HG03097 (cell line): ENCODE results near the gene FMN2.

Experiments
- ATAC-seq: cut with Tn5 transposase; IDR thresholded peaks from one replicate; pipeline ENCODE4 v1.9.1; 2021; ENCODE audit not compliant: unreplicated experiment, low FRiP score

Gene FMN2

GRCh38 chr1:240091614-240092300 lies at the start of gene FMN2:
FMN2 (plus strand) TSS chr1:240091883; CDS start chr1:240092110, 227 bp downstream.
- no peak for ATAC-seq

- no peak for ATAC-seq
Observed at GRCh38 chr1:240044620-240045019, 47.1 kb upstream of the FMN2 start.

- ATAC-seq: no peak
Observed at GRCh38 chr1:240046000-240046399, 45.7 kb upstream of the FMN2 start.

- ATAC-seq: no peak
Observed at GRCh38 chr1:240054109-240054701, 37.5 kb upstream of the FMN2 start.

GRCh38 chr1:240055936-240056335 lies 35.7 kb upstream of the FMN2 start:
- ATAC-seq: no peak

GRCh38 chr1:240056350-240056749 lies 35.3 kb upstream of the FMN2 start:
- ATAC-seq: no peak

- no peak for ATAC-seq
Observed at GRCh38 chr1:240058049-240058448, 33.6 kb upstream of the FMN2 start.

GRCh38 chr1:240068961-240069360 lies 22.7 kb upstream of the FMN2 start:
- ATAC-seq: no peak

GRCh38 chr1:240070188-240070587 lies 21.5 kb upstream of the FMN2 start:
- ATAC-seq: no peak

- ATAC-seq: no peak
Observed at GRCh38 chr1:240073097-240073496, 18.6 kb upstream of the FMN2 start.

GRCh38 chr1:240074422-240074821 lies 17.3 kb upstream of the FMN2 start:
- no peak for ATAC-seq

- ATAC-seq: no peak
Observed at GRCh38 chr1:240074908-240075307, 16.8 kb upstream of the FMN2 start.

- ATAC-seq: no peak
Observed at GRCh38 chr1:240084337-240084736, 7.3 kb upstream of the FMN2 start.

GRCh38 chr1:240084749-240085148 lies 6.9 kb upstream of the FMN2 start:
- ATAC-seq: no peak

- no peak for ATAC-seq
Observed at GRCh38 chr1:240086726-240087125, 5.0 kb upstream of the FMN2 start.

GRCh38 chr1:240090014-240090413 lies 1.7 kb upstream of the FMN2 start:
- ATAC-seq: no peak

- no peak for ATAC-seq
Observed at GRCh38 chr1:240090957-240091600, 604 bp upstream of the FMN2 start.

- no peak for ATAC-seq
Observed at GRCh38 chr1:240092301-240093119, 827 bp downstream of the FMN2 start.

GRCh38 chr1:240093120-240093961 lies 1.7 kb downstream of the FMN2 start:
- ATAC-seq: no peak

GRCh38 chr1:240094041-240094722 lies 2.5 kb downstream of the FMN2 start:
- no peak for ATAC-seq
